ENCODE results near the gene R3HDM1.
"Not testable (repeated sequence)": the region's sequence is repeated elsewhere in the genome, so short reads cannot be mapped to it uniquely, and the experiment has no call there.

R3HDM1 gene

DNA sequence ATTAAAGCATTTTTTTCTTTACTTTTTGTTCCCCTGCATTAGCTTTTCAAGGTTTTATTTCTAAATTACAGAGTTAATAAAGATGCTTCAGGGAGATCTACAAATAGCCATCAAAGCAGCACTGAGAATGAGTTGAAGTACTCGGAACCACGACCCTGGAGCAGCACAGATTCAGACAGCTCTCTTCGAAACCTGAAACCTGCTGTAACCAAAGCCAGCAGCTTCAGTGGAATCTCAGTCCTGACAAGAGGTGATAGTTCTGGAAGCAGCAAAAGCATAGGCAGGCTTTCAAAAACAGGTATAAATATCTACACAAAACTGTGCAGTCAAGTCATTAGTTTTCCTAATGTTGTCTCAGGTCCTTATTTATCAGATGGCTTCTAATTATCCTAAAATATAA, 107.5 kb downstream of the R3HDM1 start:
- no peak overlapping the region for H3K9ac ChIP-seq (ENCODE audit: low read depth, low read length)
- H3K4me1 ChIP-seq (ENCODE audit: control insufficient read depth, insufficient read depth, low read length) = no peaks in the 10 kb centered on the region
- H3K4me3 ChIP-seq (ENCODE audit: low read depth, low read length) = no peak overlapping the region
- no peaks in the 10 kb centered on the region for H3K27me3 ChIP-seq (ENCODE audit: control insufficient read depth, insufficient read depth, low read length)
- no peaks in the 10 kb centered on the region for H3K9me3 ChIP-seq (ENCODE audit: control insufficient read depth, insufficient read depth, low read length)
- H3K36me3 ChIP-seq (ENCODE audit: control insufficient read depth, insufficient read depth, low read length) = peaks cover 89% of the 10 kb centered on the region
- no peak overlapping the region for H3K27ac ChIP-seq (ENCODE audit: low read depth, low read length)

DNA sequence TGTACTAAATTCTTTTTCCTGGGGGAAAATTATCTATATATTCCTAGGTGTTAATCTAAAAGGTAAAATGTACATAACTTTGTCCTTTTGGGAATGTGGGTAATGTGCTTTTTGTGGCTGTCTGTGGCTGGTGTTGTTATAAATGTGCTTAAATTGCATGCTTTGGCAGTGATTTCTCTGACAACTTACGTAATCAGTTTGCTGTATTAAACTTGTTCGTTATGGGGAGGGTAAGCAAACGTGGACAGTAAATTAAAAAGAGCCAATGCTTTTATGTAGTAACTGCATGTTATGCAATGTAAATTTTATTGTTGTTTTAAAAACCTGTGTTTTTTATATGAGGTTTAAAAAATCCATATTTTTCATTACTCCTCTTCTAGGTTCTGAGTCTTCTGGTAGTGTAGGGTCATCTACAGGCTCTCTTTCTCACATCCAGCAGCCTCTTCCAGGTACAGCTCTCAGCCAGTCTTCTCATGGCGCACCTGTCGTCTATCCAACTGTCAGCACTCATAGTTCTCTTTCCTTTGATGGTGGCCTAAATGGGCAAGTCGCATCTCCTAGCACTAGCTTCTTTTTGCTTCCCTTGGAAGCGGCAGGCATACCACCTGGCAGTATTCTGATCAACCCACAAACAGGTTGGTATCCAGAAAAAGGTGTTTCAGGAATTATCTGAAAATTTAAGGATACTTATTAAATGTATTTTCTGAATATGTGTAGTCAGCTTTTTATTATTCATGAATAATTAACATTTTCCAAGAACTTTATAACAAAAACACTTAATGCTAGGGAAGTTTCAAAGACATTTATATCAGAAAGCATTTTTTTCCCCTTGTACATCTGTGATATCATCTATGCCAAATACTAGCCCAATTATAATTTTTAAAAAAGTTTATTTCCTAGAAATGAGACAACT, 110.1 kb downstream of the R3HDM1 start:
- Histone ChIP-seq H3K4me1 (ENCODE audit: control insufficient read depth, insufficient read depth, low read length) (no peaks in the 10 kb centered on the region), H3K27me3 (ENCODE audit: control insufficient read depth, insufficient read depth, low read length) (no peaks in the 10 kb centered on the region), H3K27ac (ENCODE audit: low read depth, low read length) (no peak overlapping the region), H3K9me3 (ENCODE audit: control insufficient read depth, insufficient read depth, low read length) (no peaks in the 10 kb centered on the region), H3K9ac (ENCODE audit: low read depth, low read length) (no peak overlapping the region), H3K36me3 (ENCODE audit: control insufficient read depth, insufficient read depth, low read length) (peaks cover 91% of the 10 kb centered on the region), H3K4me3 (ENCODE audit: low read depth, low read length) (no peak overlapping the region)

DNA sequence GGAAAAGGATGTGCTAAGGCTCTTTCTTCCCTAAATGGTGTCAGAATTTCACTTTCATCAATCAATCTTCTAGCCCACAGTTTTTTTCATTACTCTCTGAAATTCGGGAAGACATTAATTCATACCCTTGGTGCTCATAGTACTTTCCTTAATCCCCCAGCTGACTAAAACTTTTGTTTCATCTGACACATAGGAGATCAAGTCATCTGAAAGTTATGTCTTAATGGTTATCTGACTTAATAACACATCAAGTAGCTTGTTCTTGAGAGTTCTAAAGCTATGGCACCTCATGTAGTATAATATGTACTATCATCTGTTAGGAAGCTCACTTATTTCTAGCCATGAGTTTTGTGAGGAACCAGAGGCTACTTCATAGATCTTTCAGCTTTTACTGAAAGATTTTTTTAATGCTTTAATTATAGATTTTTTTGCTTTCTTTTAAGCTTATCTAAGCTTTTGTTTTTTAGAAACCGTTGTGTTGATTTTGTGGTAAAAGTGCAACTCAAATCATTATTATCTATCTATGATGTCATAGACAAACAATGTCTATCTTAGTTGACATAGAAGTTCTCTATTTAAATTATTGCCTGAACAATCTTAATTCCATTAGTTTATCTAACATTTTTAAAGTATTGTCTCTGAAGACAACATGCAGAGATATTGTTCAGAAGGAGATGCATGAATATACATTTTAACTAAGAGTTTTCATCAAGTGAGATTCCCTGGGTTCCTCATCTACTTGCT, 116.7 kb downstream of the R3HDM1 start:
- Histone ChIP-seq H3K9ac (ENCODE audit: low read depth, low read length) (no peak overlapping the region), H3K36me3 (ENCODE audit: control insufficient read depth, insufficient read depth, low read length) (peaks cover 89% of the 10 kb centered on the region), H3K9me3 (ENCODE audit: control insufficient read depth, insufficient read depth, low read length) (no peaks in the 10 kb centered on the region), H3K4me1 (ENCODE audit: control insufficient read depth, insufficient read depth, low read length) (no peaks in the 10 kb centered on the region), H3K27me3 (ENCODE audit: control insufficient read depth, insufficient read depth, low read length) (no peaks in the 10 kb centered on the region), H3K27ac (ENCODE audit: low read depth, low read length) (no peak overlapping the region), H3K4me3 (ENCODE audit: low read depth, low read length) (no peak overlapping the region)

DNA sequence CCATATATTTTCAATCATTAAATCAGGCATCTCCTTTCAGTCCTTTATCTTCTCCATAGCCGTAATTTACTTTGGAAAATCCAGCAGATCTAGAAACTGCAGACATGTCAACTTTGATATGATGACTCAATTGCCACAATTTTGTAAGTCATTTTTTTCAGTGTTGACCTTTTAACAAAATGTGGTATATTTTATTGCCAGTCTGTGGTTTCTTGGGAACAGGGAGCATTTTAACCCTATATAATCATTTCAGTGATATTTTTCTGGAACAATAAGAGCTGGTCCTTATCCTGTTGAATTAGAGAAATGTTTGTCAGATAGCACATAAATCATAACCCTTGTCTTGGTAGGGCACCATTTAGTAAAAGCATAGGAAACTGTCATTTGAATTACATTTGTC, 119.4 kb downstream of the R3HDM1 start:
- H3K4me3 ChIP-seq (ENCODE audit: low read depth, low read length) = no peak overlapping the region
- no peak overlapping the region for H3K27ac ChIP-seq (ENCODE audit: low read depth, low read length)
- H3K4me1 ChIP-seq (ENCODE audit: control insufficient read depth, insufficient read depth, low read length) = no peaks in the 10 kb centered on the region
- H3K27me3 ChIP-seq (ENCODE audit: control insufficient read depth, insufficient read depth, low read length) = no peaks in the 10 kb centered on the region
- no peak overlapping the region for H3K9ac ChIP-seq (ENCODE audit: low read depth, low read length)
- H3K9me3 ChIP-seq (ENCODE audit: control insufficient read depth, insufficient read depth, low read length) = no peaks in the 10 kb centered on the region
- peaks cover 85% of the 10 kb centered on the region for H3K36me3 ChIP-seq (ENCODE audit: control insufficient read depth, insufficient read depth, low read length)

DNA sequence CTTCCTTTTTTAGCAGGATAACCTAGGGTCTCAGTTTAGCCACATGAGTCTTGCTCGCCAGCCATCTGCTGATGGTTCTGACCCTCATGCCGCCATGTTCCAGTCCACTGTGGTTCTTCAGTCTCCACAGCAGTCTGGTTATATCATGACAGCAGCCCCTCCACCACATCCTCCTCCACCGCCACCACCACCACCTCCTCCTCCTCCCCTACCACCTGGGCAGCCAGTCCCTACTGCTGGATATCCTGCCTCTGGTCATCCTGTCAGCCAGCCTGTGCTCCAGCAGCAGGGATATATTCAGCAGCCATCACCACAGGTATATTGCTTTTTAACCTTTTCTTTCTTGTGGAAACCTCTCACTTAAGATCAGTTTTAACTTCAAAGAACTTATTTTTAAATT, 120.4 kb downstream of the R3HDM1 start:
- no peaks in the 10 kb centered on the region for H3K27me3 ChIP-seq (ENCODE audit: control insufficient read depth, insufficient read depth, low read length)
- no peaks in the 10 kb centered on the region for H3K9me3 ChIP-seq (ENCODE audit: control insufficient read depth, insufficient read depth, low read length)
- H3K4me3 ChIP-seq (ENCODE audit: low read depth, low read length) = no peak overlapping the region
- H3K27ac ChIP-seq (ENCODE audit: low read depth, low read length) = no peak overlapping the region
- no peaks in the 10 kb centered on the region for H3K4me1 ChIP-seq (ENCODE audit: control insufficient read depth, insufficient read depth, low read length)
- H3K36me3 ChIP-seq (ENCODE audit: control insufficient read depth, insufficient read depth, low read length) = peaks cover 84% of the 10 kb centered on the region
- no peak overlapping the region for H3K9ac ChIP-seq (ENCODE audit: low read depth, low read length)

DNA sequence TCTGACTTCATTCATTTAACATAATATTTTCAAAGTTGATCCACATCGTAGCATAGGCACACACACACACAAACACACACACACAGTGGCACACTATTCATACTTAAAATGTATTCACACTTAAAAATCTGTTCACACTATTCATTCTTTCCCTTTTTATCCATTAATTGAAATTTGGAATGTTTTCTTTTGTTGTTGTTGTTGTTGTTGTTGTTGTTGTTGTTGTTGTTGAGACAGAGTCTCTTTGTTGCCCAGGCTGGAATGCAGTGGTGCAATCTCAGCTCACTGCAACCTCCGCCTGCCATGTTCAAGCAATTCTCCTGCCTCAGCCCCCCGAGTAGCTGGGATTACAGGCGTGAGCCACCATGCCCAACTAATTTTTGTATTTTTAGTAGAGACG, 123.0 kb downstream of the R3HDM1 start:
- H3K27me3 ChIP-seq (ENCODE audit: control insufficient read depth, insufficient read depth, low read length); H3K9ac ChIP-seq (ENCODE audit: low read depth, low read length); H3K4me1 ChIP-seq (ENCODE audit: control insufficient read depth, insufficient read depth, low read length); H3K9me3 ChIP-seq (ENCODE audit: control insufficient read depth, insufficient read depth, low read length); H3K27ac ChIP-seq (ENCODE audit: low read depth, low read length); H3K4me3 ChIP-seq (ENCODE audit: low read depth, low read length): not testable (repeated sequence)
- H3K36me3 ChIP-seq (ENCODE audit: control insufficient read depth, insufficient read depth, low read length) = peaks cover 84% of the 10 kb centered on the region

DNA sequence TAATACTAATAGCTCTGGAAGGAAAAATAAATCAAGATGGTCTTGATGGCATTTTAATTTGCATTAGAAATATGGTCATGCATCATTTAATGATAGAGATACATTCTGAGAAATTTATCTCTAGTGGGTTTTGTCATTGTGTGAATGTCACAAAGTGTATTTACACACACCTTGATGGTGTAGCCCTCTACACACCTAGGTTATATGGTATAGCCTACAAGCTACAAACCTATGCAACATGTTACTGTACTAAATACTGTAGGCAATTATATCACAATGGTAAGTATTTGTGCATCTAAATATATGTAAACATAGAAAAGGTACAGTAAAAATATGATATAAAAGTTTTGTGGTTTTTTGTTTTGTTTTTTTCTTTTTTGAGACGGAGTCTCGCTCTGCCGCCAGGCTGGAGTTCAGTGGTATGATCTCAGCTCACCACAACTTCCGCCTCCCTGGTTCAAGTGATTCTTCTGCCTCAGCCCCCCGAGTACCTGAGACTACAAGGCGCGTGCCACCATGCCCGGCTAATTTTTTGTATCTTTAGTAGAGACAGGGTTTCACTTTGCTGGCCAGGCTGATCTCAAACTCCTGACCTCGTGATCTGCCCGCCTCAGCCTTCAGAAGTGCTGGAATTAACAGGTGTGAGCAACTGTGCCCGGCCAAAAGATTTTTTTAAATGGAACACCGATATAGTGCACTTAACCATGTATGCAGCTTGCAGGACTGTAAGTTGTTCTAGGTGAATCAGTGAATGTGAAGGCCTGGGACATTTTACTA, 126.7 kb downstream of the R3HDM1 start:
- H3K27me3 ChIP-seq (ENCODE audit: control insufficient read depth, insufficient read depth, low read length) = no peaks in the 10 kb centered on the region
- no peak overlapping the region for H3K4me3 ChIP-seq (ENCODE audit: low read depth, low read length)
- H3K9me3 ChIP-seq (ENCODE audit: control insufficient read depth, insufficient read depth, low read length) = no peaks in the 10 kb centered on the region
- H3K36me3 ChIP-seq (ENCODE audit: control insufficient read depth, insufficient read depth, low read length) = peaks cover 79% of the 10 kb centered on the region
- no peak overlapping the region for H3K27ac ChIP-seq (ENCODE audit: low read depth, low read length)
- no peak overlapping the region for H3K9ac ChIP-seq (ENCODE audit: low read depth, low read length)
- H3K4me1 ChIP-seq (ENCODE audit: control insufficient read depth, insufficient read depth, low read length) = no peaks in the 10 kb centered on the region

DNA sequence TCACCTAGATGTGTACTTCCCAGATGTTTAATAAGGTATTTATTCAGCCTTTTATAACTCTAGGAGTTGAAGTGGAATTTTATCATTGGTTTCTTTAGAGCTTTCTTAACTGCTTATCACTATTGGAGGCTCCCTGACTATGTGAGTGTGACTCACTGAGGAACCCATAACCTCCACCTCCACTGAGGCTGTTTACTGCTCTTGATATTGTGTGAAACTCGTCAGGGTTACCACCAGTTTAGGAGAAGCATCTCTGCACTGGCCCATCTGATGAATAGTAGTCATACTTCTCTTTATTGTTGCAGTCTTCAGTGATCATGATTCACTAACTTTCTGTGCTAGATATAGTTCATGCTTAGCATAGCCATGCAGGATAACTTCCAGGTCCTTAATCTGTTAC, 130.8 kb downstream of the R3HDM1 start:
- H3K4me3 ChIP-seq (ENCODE audit: low read depth, low read length) = no peak overlapping the region
- H3K9ac ChIP-seq (ENCODE audit: low read depth, low read length) = no peak overlapping the region
- H3K27me3 ChIP-seq (ENCODE audit: control insufficient read depth, insufficient read depth, low read length) = no peaks in the 10 kb centered on the region
- no peaks in the 10 kb centered on the region for H3K4me1 ChIP-seq (ENCODE audit: control insufficient read depth, insufficient read depth, low read length)
- no peaks in the 10 kb centered on the region for H3K9me3 ChIP-seq (ENCODE audit: control insufficient read depth, insufficient read depth, low read length)
- no peak overlapping the region for H3K27ac ChIP-seq (ENCODE audit: low read depth, low read length)
- peaks cover 67% of the 10 kb centered on the region for H3K36me3 ChIP-seq (ENCODE audit: control insufficient read depth, insufficient read depth, low read length)

DNA sequence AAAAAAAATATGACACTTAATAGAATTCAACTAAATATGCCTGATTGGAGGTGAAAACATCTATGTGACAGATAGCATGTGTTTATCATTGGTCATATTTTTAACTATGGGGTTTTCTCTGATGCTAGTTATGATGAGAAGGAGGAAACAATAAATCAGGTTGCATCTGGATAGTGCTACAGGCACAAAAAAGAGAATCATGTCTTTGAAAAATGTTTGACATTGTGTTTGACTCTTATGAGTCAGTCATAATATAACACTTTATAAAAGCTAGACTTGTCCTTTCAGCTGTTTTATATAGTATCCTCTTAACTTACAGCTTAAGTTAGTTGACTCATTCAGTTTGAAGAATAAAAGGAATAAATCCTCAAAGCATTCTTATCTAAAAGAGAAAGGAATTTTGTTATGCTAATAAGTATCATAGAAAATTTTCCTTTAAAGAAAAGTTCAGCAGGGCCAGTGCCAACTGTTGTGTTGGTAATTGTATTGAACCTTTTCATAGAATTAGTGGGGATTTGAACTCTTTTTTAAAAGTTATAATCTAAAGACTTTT, 131.9 kb downstream of the R3HDM1 start:
- Histone ChIP-seq H3K36me3 (ENCODE audit: control insufficient read depth, insufficient read depth, low read length) (peaks cover 61% of the 10 kb centered on the region), H3K27ac (ENCODE audit: low read depth, low read length) (no peak overlapping the region), H3K9ac (ENCODE audit: low read depth, low read length) (no peak overlapping the region), H3K9me3 (ENCODE audit: control insufficient read depth, insufficient read depth, low read length) (no peaks in the 10 kb centered on the region), H3K4me1 (ENCODE audit: control insufficient read depth, insufficient read depth, low read length) (no peaks in the 10 kb centered on the region), H3K4me3 (ENCODE audit: low read depth, low read length) (no peak overlapping the region), H3K27me3 (ENCODE audit: control insufficient read depth, insufficient read depth, low read length) (no peaks in the 10 kb centered on the region)

DNA sequence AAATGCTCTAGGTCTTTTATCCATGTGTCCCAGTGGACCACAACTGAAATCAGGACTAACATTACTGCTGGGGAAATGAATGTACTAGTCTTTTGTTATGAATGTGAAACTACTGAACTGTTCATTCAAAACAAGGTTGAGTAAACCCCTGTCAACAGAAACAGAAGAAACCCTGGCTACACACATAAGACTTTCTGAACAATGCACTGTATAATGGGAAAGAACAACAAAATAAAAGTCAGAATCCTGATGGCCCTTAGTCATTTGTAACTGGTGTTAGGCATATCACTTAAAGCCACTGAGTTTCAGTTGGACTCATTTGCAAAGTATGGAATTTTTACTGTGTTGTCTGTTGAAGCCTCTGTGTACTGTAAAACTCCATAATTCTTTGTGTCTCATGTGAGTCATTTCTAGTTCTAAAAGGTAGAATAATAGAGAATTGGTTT, 133.4 kb downstream of the R3HDM1 start:
- Histone ChIP-seq H3K27ac (ENCODE audit: low read depth, low read length) (no peak overlapping the region), H3K36me3 (ENCODE audit: control insufficient read depth, insufficient read depth, low read length) (peaks cover 55% of the 10 kb centered on the region), H3K4me3 (ENCODE audit: low read depth, low read length) (no peak overlapping the region), H3K9ac (ENCODE audit: low read depth, low read length) (no peak overlapping the region), H3K27me3 (ENCODE audit: control insufficient read depth, insufficient read depth, low read length) (no peaks in the 10 kb centered on the region), H3K9me3 (ENCODE audit: control insufficient read depth, insufficient read depth, low read length) (no peaks in the 10 kb centered on the region), H3K4me1 (ENCODE audit: control insufficient read depth, insufficient read depth, low read length) (no peaks in the 10 kb centered on the region)
